ENCODE data around the gene RYR2.

DNA sequence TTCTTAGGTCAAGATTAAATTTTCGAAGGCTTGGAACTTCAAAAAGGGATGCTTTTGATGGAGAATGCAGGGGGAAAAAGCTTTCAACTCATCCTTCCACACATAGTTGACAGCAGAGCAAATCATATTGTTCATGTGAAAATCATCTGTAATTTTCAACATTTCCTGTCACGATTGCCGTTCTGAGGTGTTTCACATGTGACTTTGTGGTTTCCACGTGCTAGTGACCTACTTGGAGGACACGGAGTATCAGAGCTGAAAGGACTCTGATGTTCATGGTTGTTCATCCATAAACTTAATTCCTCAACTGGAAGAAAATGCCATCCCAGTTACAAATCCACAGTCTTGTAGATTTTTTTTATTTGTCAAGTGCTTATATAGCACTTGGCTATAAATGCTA lies 769.6 kb downstream of the RYR2 start:
- TF ChIP-seq, protein P1, sequence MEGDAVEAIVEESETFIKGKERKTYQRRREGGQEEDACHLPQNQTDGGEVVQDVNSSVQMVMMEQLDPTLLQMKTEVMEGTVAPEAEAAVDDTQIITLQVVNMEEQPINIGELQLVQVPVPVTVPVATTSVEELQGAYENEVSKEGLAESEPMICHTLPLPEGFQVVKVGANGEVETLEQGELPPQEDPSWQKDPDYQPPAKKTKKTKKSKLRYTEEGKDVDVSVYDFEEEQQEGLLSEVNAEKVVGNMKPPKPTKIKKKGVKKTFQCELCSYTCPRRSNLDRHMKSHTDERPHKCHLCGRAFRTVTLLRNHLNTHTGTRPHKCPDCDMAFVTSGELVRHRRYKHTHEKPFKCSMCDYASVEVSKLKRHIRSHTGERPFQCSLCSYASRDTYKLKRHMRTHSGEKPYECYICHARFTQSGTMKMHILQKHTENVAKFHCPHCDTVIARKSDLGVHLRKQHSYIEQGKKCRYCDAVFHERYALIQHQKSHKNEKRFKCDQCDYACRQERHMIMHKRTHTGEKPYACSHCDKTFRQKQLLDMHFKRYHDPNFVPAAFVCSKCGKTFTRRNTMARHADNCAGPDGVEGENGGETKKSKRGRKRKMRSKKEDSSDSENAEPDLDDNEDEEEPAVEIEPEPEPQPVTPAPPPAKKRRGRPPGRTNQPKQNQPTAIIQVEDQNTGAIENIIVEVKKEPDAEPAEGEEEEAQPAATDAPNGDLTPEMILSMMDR (conservative IDR thresholded peaks at IDR 0.05; ENCODE audit: low read length): no peak
- TF ChIP-seq EZH2phosphoT487 (IDR thresholded peaks at IDR 0.05; ENCODE audit: borderline replicate concordance, low read depth, low read length): no peak
